GM19023 (cell line): ENCODE measurements around the gene EIF4E2.

Experiments used
- ATAC-seq: cut with Tn5 transposase; IDR thresholded peaks from one replicate; pipeline ENCODE4 v1.9.1; 2021; ENCODE audit warnings: mild to moderate bottlenecking, moderate library complexity; ENCODE audit not compliant: unreplicated experiment

EIF4E2 gene

GRCh38 chr2:232592772-232593395 is 42.4 kb downstream of the EIF4E2 start:
- ATAC-seq: no peak

DNA sequence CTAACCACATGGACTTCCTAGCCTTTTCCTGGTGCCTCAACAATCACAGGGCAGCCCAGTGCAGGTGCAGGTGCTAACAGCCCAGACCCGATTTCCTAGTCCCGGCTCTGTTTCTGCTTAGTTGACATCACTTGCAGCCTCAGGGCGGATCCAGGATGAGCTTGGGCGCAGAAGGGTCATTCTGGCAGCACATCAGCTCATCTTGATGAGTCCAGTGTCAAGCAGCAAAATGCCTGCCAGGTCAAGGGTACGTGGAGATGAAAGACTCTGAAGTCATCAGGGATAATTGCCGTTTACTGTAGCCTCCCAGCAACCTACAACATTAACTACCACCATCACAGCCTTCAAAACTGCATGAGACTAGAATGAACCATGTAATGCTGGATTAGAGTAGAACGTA is 43.5 kb downstream of the EIF4E2 start:
- no peak for ATAC-seq

DNA sequence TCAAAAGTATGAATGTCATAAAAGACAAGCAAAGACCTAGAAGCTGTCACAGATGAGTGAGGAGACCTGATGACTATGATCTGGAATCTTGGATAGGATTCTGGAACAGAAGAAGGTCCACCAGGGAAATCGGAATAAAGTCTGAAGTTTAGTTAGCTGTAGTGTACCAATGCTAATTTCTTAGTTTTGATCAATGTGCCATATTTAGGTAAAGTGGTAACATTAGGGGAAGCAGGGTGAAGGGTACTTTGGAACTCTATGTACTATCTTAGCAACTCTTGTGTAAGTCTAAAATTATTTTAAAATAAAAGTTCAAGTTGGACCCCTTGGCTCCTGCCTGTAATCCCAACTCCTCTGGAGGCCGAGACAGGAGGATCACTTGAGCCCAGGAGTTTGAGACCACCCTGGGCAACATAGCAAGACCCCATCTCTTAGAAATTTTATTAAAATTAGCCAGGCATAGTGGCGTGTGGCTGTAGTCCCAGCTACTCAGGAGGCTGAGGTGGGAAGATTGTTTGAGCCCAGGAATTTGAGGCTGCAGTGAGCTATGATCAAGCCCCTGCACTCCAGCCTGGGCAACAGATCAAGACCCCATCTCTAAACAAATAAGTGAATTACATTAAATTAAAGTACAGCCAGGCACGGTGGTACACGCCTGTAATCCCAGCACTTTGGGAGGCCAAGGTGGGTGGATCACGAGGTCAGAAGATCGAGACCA is 47.0 kb downstream of the EIF4E2 start:
- no peak for ATAC-seq

DNA sequence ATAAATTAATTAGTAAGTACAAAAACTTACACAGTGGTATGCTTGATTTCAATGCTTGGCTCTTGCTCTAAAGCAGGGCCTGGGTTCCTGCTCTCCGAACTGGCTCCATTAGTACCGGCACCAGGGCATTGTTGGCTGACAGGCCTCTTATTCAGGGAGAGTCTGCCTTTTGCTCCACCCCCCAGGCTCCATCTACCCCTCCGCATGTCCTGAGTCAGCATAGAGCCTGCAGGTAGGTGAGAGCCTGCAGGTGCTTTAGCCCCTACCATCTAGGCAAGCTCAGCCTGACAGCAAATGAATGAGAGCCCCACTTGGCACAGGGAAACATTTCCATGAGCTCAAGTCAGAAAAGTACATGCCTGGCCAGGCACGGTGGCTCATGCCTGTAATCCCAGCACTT is 47.8 kb downstream of the EIF4E2 start:
- ATAC-seq: no peak

GRCh38 chr2:232600053-232600773 is 49.7 kb downstream of the EIF4E2 start:
- no peak for ATAC-seq

DNA sequence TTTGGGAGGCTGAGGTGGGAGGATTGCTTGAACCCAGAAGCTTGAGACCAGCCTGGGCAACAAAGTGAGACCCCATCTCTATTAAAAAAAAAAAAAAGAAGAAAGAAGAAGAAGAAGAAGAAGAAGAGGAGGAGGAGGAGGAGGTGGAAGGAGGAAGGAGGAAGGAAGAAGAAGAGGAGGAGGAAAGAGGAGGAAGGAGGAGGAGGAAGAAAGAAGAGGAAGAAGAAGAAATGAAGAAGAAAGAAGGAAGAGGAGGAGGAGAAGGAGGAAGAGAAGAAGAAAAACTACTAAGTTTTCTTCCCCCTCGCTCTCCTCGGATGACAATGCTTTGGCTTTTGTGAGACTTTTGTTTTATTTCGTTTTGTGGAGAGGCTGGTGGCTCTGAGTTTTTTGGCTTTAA is 52.8 kb downstream of the EIF4E2 start:
- no peak for ATAC-seq

GRCh38 chr2:232604535-232604934 is 54.0 kb downstream of the EIF4E2 start:
- no peak for ATAC-seq

GRCh38 chr2:232607011-232607410 is 56.5 kb downstream of the EIF4E2 start:
- ATAC-seq: no peak

- ATAC-seq: no peak
Measured at GRCh38 chr2:232609607-232610006, 59.1 kb downstream of the EIF4E2 start.

- ATAC-seq: no peak
Measured at GRCh38 chr2:232610081-232610480, 59.6 kb downstream of the EIF4E2 start.

- ATAC-seq: no peak
Measured at GRCh38 chr2:232611061-232611460, 60.6 kb downstream of the EIF4E2 start.

GRCh38 chr2:232611559-232612218 is 61.2 kb downstream of the EIF4E2 start:
- no peak for ATAC-seq

DNA sequence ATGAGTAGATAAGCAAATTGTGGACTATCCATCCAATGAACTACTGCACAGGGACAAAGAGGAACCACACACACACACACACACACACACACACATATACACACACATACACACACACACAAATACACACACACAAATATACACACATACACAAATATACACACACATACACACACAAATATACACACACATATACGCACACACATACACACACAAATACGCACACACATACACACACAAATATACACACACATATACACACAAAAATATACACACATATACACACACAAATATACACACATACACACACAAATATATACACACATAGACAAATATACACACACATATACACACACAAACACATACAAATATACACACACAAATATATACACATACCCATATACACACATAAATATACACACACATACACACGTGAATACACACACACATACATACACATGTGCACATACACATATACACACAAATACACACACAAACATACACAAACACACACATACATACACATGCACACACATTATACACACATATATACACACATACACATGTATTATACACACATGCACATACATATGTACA is 63.1 kb downstream of the EIF4E2 start:
- no peak for ATAC-seq

DNA sequence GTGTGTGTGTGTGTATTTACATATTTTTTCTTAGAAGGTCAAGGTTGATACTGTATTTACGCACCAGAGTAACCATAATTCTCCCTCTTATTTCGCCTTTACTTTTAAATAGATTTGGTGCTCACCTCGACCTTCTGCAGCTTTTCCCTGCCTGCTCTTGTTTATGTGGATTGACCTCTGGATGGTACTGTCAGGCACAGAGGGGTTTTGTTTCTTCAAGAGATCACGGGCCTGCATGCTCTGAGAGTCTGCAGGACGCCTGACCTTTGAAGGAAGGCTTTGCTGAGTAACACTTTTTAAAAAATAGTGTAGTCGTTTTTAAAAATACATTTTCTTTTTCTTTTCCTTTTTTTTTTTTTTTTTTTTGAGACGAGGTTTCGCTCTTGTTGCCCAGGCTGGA is 64.8 kb downstream of the EIF4E2 start:
- no peak for ATAC-seq
